GM18951 (cell line): Measurements from ENCODE around the gene RFFL.
"Not testable (repeated sequence)": the region's sequence is repeated elsewhere in the genome, so short reads cannot be mapped to it uniquely, and the experiment has no call there.

Source experiments
- POLR2A ChIP-seq: IDR thresholded peaks from 4 replicates; pipeline ENCODE4 v1.6.1; 2011; ENCODE audit warnings: mild to moderate bottlenecking; ENCODE audit not compliant: insufficient read length, insufficient read depth; ENCODE audit errors: extremely low read depth
- in situ Hi-C: fragments of 300-500 bp; cut with MboI; formaldehyde crosslinking; loops from one replicate; pipeline ENCODE4 v1.12.0; 2022; ENCODE audit warnings: low sequenced_read_pairs, mixed read lengths, inconsistent platforms; ENCODE audit not compliant: unreplicated experiment

RFFL gene

DNA sequence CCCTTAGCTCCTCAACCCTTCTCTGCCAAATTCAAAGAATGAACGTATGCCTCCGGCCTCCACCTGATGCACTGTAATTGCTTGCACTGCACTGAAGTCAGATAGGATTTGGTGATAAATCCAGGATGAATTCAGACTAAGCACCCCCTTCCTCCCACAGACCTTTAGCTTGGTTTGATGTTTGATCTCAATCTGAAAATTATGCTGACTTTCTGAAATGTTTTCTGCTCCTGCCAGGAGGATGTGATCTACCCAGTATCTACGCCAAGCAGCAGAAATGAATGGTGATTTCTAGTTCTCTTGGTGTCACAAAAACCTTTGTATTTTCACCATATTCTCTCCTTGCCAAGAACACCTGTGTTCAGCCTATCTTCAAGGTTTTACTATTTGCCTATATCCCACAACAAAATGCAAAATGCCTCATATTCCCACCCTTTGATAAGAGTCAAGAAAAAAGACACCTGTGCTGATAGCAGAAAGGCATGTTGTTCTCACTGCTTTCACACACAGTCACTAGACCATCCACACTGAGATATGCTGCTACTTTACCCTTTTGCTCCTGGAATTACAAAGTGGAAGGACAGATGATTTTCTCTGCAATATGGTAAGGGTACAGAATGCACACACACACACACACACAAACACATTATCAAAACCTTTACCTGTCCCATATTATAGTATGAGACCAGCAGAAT is 14.7 kb downstream of the RFFL start:
- no peak for TF ChIP-seq POLR2A
- in situ Hi-C loops = no loop called here

- in situ Hi-C loops = no loop called here
- TF ChIP-seq POLR2A = peak; percentile 39
Measured at GRCh38 chr17:35046740-35047283, 16.7 kb downstream of the RFFL start.

DNA sequence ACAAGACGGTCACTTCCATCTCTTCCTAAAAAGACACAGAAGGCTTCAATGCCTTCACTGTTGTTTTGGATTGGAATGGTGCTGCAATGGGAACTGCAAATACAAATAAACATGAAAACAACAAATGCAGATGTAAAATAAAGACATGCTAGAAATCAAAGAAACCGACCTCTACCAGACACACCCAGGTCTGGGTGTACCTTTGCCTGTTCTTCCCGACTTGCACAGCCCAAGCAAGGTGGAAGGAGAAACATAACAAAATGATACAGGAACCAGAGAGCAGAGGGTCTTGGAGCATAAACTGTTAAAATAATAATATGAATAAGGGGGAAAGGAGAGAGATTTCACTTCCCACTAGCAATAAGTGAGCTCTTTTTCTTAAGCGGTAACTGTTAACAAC is 17.3 kb downstream of the RFFL start:
- in situ Hi-C loops = no loop called here
- no peak for TF ChIP-seq POLR2A

DNA sequence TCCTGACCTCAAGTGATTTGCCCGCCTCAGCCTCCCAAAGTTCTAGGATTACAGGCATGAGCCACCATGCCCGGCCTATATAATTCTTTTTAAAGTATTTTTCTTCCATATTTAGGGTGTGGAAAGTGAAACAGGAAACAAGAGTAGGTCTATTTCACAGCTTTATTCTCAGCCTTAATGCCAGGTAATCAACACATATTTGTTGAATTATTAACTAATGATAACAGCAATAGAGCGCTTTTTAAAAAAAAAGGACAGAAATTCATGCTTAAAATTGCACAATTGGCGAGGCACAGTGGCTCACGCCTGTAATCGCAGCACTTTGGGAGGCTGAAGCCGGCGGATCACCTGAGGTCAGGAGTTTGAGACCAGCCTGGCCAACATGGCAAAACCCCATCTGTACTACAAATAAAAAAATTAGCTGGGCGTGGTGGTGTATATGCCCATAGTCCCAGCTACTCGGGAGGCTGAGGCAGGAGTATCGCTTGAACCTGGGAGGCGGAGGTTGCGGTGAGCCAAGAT is 18.0 kb downstream of the RFFL start:
- in situ Hi-C loops = not testable (repeated sequence)

- in situ Hi-C loops = no loop called here
- no peak for TF ChIP-seq POLR2A
Measured at GRCh38 chr17:35044181-35044580, 19.3 kb downstream of the RFFL start.

DNA sequence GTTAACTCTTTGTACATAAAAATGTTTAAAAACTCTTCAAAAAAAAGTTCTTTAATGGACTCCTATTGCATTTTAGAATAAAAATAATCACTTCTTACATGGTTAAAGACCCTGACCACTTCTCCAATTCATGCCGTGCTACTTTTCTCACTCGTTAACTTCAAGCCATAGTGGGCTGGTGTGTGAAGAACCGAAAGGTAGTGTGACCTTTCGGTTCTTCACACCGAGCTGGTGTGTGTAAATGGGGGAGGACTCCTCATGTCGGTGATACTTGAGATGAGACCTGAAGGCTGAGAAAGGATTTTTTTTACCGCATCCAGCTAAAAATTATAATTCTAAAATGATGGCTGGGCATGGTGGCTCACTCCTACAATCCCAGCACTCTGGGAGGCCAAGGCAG is 22.1 kb downstream of the RFFL start:
- TF ChIP-seq POLR2A = no peak
- in situ Hi-C loops = no loop called here

DNA sequence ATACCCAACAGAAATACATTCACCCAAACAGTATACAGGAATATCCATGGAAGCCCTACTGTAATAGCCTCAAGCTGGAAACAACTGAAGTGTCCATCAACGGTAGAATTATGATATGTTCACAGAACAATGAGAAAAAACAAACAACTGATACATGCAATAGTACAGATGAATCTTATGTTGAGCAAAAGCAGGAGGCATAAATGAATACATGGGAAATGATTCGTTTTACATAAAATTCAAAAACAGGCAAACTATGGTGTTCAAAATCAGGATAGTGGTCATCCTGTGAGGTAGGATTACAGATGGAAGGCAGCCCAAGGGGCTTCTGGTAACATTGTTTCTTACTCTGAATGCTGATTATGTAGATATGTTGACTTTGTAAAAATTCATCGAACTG is 25.1 kb downstream of the RFFL start:
- TF ChIP-seq POLR2A = no peak
- in situ Hi-C loops = no loop called here

DNA sequence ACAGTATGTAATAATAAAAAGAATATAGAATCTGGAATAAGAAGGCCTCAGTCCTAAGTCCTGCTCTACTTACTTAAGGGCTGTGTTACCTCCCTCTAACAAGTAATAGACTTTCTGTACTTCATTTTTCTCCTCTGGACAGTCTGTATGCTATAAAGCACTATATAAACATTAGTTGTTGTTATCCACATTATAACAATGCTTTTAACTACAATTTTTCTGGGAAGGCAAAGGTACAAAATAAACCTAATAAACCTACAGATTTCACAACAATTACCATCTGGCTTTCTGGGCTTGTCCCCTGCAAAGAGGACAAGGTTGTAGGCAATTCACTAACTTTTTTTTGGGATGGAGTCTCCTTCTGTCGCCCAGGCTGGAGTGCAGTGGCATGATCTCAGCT is 32.7 kb downstream of the RFFL start:
- TF ChIP-seq POLR2A = no peak

GRCh38 chr17:35028531-35029262 is 34.8 kb downstream of the RFFL start:
- no peak for TF ChIP-seq POLR2A
- in situ Hi-C loops = no loop called here

More for the DNA sequence above, 32.7 kb downstream of the RFFL start:
- in situ Hi-C loops = no loop called here

DNA sequence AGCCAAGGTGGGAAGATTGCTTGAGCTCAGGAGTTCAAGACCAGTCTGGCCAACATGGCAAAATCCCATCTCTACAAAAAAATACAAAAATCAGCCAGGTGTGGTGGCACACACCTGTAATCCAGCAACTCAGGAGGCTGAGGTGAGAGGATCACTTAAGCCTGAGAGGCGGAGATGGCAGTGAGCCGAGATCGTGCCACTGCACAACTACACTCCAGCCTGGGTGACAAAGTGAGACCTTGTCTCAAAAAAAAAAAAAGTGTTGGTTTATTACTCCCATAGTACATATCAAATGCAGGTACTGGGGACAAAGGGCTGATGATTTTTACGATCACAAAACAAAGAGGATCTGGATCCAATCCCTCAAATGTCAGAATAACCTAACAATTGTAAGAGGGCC is 35.4 kb downstream of the RFFL start:
- in situ Hi-C loops = not testable (repeated sequence)

- in situ Hi-C loops = no loop called here
- TF ChIP-seq POLR2A = no peak
Measured at GRCh38 chr17:35025541-35025940, 38.0 kb downstream of the RFFL start.

- in situ Hi-C loops = no loop called here
- no peak for TF ChIP-seq POLR2A
Measured at GRCh38 chr17:35023538-35023937, 40.0 kb downstream of the RFFL start.

- in situ Hi-C loops = no loop called here
Measured at GRCh38 chr17:35022536-35023063, 40.9 kb downstream of the RFFL start.

GRCh38 chr17:35021520-35022380 is 41.8 kb downstream of the RFFL start:
- in situ Hi-C loops = no loop called here
- TF ChIP-seq POLR2A = no peak

More at GRCh38 chr17:35022536-35023063, 40.9 kb downstream of the RFFL start:
- no peak for TF ChIP-seq POLR2A
